Mesothelial cell of epicardium (in vitro differentiated cells): ENCODE measurements around the gene SNED1. TPM values are rescaled to one million over a fixed set of nuclear protein-coding genes. Genes with fewer than 3 reads are reported as not detected.

Experiments
- DNase-seq, 2 experiments: peaks; one replicate each; pipeline ENCODE4 v3.0.0; 2021; ENCODE audit warnings: low spot score in 2 of 2; ENCODE audit not compliant: unreplicated experiment in 2 of 2
- H3K27ac Mint-ChIP-seq: 2 replicates; pipeline ENCODE4 v1.8.0; 2021; ENCODE audit warnings: mixed read lengths
- H3K27me3 Mint-ChIP-seq: 2 replicates; pipeline ENCODE4 v1.8.0; 2021; ENCODE audit warnings: low read depth, mixed read lengths
- H3K36me3 Mint-ChIP-seq: 2 replicates; pipeline ENCODE4 v1.8.0; 2021; ENCODE audit warnings: mixed read lengths
- H3K4me1 Mint-ChIP-seq: 2 replicates; pipeline ENCODE4 v1.8.0; 2021; ENCODE audit warnings: mixed read lengths
- H3K4me3 Mint-ChIP-seq: 2 replicates; pipeline ENCODE4 v1.8.0; 2021; ENCODE audit warnings: mild to moderate bottlenecking, moderate library complexity, mixed read lengths
- H3K9me3 Mint-ChIP-seq: 2 replicates; pipeline ENCODE4 v1.8.0; 2021; ENCODE audit warnings: mixed read lengths
- total RNA-seq: library from RNA; stranded (reverse); gene quantifications from 3 replicates; pipeline ENCODE4 v1.2.1, GENCODE V29; 2021
- TF ChIP-seq, protein P1 (sequence below): fragments of 200-600 bp; sonication (generic); IDR thresholded peaks from one replicate; pipeline ENCODE4 v1.5.0; 2021; ENCODE audit warnings: antibody characterized with exemption; ENCODE audit not compliant: unreplicated experiment

The SNED1 gene
- total RNA-seq, 1 donor from 2014 or later, result 9.4 TPM

DNA sequence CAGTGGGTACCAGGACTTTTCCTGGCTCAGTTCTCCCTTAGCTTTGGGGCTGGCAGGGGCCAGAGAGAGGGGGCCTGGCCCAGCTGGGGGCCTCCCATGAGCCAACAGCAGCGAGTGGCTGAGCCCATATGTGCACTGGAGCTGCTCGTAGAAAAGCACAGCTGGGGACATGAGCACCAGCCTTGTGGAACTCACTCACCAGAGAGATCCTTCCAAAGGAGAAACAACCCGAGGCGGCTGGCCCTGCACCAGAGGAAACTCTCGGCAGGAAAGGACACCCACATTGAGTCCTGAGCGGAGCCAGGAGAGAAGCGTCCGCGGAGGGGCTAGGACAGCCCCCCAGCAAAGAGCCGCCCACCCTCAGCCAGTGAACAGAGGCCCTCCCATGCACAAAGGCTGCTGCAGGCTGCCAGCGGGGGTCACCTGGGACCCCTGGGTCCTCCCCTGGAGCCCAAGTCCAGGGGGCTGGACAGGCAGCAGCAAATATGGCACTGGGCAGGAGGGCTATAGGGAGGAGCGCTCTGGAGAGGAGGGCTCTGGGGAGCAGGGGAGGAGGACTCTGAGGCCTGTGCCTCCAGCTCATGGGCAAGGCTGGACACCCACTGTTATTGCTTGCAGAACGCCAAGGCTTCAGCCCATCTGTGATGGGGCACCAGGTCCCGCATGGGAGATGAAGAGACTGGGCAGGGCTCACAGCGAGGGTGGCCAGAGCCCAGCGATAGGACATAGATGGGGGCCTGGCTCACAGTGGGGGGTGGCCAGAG lies 42.1 kb upstream of the SNED1 start:
- TF ChIP-seq, protein P1, sequence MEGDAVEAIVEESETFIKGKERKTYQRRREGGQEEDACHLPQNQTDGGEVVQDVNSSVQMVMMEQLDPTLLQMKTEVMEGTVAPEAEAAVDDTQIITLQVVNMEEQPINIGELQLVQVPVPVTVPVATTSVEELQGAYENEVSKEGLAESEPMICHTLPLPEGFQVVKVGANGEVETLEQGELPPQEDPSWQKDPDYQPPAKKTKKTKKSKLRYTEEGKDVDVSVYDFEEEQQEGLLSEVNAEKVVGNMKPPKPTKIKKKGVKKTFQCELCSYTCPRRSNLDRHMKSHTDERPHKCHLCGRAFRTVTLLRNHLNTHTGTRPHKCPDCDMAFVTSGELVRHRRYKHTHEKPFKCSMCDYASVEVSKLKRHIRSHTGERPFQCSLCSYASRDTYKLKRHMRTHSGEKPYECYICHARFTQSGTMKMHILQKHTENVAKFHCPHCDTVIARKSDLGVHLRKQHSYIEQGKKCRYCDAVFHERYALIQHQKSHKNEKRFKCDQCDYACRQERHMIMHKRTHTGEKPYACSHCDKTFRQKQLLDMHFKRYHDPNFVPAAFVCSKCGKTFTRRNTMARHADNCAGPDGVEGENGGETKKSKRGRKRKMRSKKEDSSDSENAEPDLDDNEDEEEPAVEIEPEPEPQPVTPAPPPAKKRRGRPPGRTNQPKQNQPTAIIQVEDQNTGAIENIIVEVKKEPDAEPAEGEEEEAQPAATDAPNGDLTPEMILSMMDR, result no peak
- Mint-ChIP-seq H3K9me3 (no peaks in the 10 kb centered on the region), H3K4me1 (peaks cover 3% of the 10 kb centered on the region), H3K27me3 (peaks cover 17% of the 10 kb centered on the region), H3K36me3 (no peaks in the 10 kb centered on the region), H3K4me3 (no peak overlapping the region), H3K27ac (no peak overlapping the region)
- no peak for DNase-seq

DNA sequence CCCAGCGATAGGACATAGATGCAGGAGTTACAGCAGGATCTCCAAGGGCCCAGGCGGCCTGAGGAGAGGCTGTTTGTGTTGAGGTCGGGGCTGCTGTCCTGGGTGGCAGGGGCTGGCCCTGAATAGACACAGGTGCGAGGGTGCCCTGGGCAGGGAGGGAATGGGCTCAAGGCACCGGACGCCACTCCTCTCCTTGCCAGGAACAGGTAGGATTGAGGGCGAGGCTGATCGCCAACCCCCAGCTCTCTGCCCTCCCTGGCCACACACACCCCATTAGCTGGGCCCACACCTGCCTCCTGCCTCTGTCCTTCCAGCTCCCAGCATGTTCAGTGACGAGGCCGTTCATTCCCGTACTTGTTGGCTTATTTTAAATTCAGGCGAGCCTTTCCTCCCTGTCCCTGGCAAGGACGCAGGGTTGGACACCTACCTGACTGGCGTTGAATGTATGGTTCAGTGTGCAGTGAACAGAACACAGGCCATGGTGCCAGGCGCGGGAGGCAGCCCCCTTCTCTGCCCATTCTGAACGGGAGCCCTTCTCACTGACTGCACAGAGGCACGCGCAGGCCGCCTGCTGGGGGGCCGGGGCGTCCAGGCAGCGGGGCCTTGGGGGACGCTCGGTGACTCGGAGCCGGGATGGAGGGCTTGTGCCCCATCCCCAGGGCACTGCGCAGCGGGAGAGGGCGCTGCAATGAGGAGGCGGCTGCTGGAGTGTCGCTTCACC lies 41.3 kb upstream of the SNED1 start:
- no peak for DNase-seq
- Mint-ChIP-seq H3K4me1 (peaks cover 3% of the 10 kb centered on the region), H3K27me3 (peaks cover 17% of the 10 kb centered on the region), H3K36me3 (no peaks in the 10 kb centered on the region), H3K9me3 (no peaks in the 10 kb centered on the region), H3K27ac (no peak overlapping the region), H3K4me3 (no peak overlapping the region)
- TF ChIP-seq, protein P1, result no peak

DNA sequence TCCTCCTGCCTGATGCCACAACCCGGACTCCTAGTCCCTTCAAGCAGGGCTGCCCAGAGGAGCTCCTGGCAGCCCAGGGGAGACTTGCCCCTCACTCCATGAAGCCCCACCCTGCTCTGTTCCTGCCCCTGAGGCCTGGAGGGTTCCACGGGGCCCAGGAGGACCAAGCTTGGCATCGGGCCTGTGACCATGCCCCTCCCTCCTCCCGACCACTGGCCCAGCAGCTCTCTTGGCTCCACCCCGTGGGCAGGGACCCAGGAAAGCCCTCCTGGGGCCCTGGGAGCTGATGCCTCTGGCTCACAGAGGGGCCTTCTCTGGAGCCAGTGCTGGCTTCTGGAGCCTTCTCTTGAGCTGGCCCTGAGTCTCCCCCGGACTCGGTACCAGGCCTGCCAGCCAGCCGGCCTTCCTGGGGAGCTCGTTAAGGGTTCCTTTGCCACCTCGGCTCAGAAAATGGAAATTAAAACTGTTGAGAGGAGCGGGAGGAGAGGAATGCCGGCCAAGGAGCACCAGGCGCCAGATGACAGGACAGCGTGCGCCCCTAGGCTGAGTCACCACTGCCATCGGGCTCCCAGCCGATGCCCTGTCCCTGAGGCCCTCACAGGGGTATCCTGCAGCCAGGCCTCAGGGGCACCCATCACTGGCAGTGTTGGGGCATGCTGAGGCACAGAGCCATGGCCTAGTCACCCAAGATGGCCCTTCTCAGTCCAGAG lies 40.6 kb upstream of the SNED1 start:
- no peaks in the 10 kb centered on the region for H3K36me3 Mint-ChIP-seq

GRCh38 chr2:240958366-240959213 lies 39.8 kb upstream of the SNED1 start:
- H3K9me3 Mint-ChIP-seq, result no peaks in the 10 kb centered on the region
- TF ChIP-seq, protein P1, result no peak
- no peak overlapping the region for H3K4me3 Mint-ChIP-seq
- peaks cover 17% of the 10 kb centered on the region for H3K27me3 Mint-ChIP-seq
- DNase-seq, result no peak
- H3K4me1 Mint-ChIP-seq, result peaks cover 3% of the 10 kb centered on the region
- H3K27ac Mint-ChIP-seq, result no peak overlapping the region
- no peaks in the 10 kb centered on the region for H3K36me3 Mint-ChIP-seq

More for the DNA sequence above, 40.6 kb upstream of the SNED1 start:
- no peak overlapping the region for H3K4me3 Mint-ChIP-seq
- no peak overlapping the region for H3K27ac Mint-ChIP-seq
- peak; percentile 23 to 43 for DNase-seq
- peaks cover 17% of the 10 kb centered on the region for H3K27me3 Mint-ChIP-seq
- TF ChIP-seq, protein P1, result no peak
- no peaks in the 10 kb centered on the region for H3K9me3 Mint-ChIP-seq
- peaks cover 3% of the 10 kb centered on the region for H3K4me1 Mint-ChIP-seq
